Measurements from ENCODE around the gene FAM200B.

- TF ChIP-seq CTCF (optimal IDR thresholded peaks at IDR 0.05 in 1 of 3, IDR thresholded peaks at IDR 0.05 in 1 of 3, conservative IDR thresholded peaks at IDR 0.05 in 1 of 3; ENCODE audit: extremely low read depth in 1 of 3, insufficient read depth in 2 of 3, low read length in 3 of 3), result no peak
- TF ChIP-seq EZH2 (IDR thresholded peaks at IDR 0.05; ENCODE audit: low read length), result no peak
Observed at GRCh38 chr4:15736514-15737050, 55.0 kb downstream of the FAM200B start.

All from keratinocyte (primary cell).